ENCODE measurements around the gene S100G.
"Not testable (repeated sequence)": the region's sequence is repeated elsewhere in the genome, so short reads cannot be mapped to it uniquely, and the experiment has no call there.

S100G gene, protein sequence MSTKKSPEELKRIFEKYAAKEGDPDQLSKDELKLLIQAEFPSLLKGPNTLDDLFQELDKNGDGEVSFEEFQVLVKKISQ

DNA sequence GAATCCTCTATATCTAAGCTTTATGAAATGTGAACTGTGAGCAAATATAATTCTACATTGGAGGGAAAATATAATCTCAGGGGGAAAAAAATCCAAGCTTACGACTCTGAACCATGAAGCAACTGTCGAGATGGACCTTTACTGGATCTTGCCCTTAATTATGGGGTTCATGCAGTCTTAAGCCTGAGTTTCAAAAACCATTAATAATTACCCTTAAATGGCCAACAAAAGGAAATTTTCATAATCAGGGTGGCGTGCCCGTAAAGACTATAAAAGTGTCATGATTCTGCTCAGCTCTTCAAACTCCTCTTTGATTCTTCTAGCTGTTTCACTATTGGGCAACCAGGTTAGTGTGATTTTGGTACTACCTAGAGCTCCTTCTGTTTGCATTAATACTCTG, at the start of gene S100G:
TSS of gene S100G (plus strand) at position 301 of the 400 bp plus-strand sequence. CDS start 849 bp downstream, outside the sequence.
- DNase-seq = no peak

DNA sequence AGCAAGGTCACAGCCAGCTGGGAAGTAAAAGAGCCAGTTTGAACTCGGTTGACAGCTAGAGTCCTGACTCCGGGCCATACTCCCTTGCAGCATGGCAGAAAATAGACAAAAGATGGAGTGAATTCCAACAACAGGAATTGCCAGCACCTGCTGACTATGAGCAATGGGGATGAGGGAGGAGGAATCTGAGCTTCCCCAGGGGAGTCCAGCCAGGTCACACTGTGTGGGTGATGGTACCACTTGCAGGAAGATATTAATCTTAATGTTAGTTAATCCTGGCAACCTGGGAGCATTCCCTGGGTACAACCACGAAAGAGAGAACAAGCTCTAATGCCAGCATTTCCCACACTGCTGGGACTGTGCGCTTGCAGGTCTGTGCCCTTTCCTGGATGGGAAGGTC, 48.1 kb upstream of the S100G start:
- no peak for DNase-seq

DNA sequence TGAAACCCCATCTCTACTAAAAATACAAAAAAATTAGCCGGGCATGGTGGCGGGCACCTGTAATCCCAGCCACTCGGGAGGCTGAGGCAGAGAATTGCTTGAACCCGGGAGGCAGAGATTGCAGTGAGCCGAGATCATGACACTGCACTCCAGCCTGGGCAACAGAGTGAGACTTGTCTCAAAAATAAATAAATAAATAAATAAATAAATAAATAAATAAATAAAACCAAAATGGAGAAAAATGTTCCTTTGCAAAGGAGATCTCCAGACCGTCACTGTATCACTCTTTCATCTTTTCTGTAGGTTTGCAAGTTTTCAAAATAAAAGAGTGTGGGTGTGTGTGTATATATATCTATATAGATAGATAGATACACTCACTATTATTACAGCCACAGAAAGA, 46.7 kb upstream of the S100G start:
- not testable (repeated sequence) for DNase-seq

DNA sequence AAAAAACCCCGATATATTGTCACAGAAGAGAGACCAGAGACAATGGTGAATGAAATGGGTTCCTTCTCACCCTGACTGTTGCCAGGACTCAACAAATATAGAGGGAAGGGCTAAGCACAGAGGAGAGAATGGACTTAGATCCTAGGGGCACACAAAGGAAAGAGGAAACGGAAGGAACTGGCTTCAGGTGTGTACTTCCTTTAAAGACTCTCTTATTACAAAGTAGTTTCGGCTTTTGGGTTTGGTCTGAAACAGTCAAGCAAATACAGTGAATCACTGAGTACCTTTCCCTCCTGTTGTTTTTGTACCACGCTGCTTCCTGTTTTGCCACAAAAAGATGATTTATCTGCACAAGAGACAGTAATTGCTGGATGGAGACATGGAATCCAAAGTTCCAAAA, 46.1 kb upstream of the S100G start:
- DNase-seq = no peak

DNA sequence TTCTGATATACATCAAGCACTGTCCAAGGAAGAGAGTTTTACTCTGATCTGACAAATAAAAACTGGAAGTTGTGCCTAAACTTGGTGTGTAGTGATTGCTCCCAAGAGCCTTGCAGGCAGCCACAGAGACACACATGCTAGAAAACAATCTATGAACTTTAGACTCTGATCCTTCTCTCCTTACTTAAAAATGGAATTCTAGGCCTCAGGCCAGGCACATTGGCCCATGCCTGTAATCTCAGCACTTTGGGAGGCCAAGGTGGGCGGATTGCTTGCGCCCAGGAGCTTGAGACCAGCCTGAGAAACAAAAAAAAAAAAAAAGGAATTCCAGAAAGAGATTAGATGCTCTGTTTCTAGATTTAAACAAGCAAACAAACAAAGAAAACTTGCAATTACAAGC, 45.6 kb upstream of the S100G start:
- DNase-seq = no peak

DNA sequence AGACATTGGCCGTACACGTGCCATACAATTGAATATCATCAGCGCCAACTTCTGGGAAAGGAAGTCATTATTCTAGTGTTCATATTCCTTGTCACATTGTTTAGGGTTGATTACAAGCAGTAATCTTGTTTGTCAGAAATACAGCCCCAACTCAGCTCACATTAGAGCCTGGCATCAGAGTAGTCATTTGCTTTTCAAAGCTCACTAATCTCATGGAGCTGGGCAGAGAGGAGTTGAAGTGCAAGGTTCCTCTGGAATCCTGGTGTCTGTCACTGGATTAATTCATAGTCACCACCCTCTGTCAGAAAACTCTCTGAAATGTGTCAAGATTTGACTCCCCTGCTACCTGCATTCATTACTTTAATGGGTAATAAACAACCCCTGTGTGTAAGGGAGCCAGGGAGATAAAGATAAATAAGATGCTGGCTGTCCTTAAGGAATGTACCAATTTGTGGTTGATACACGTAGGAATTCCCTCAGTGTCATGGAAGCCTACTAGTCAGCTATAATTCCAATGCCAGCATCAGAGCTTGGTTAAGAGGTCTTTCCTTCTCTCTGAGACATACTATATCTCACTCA, 43.7 kb upstream of the S100G start:
- DNase-seq = no peak

DNA sequence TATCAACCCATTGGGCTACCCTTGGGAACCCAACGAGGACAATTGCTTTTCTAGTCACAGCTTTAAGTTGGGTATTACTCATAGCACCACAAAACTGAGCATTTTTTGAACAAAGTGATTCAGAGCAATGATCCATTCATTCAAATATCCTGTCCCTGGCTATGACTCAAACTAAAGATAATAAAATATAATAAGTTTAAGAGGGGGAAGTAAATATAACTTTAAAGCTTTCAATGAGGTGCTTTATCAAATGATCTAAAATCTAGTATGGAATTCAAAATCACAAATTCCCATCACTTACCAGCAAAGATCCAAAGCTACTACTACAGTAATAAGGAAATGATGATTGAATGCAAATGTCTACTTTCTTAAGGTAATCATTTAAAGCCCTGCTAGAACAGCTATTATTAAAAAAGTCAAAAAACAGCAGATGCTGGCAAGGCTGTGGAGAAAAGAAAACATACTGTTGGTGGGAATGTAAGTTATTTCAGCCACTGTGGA, 39.8 kb upstream of the S100G start:
- DNase-seq = no peak

DNA sequence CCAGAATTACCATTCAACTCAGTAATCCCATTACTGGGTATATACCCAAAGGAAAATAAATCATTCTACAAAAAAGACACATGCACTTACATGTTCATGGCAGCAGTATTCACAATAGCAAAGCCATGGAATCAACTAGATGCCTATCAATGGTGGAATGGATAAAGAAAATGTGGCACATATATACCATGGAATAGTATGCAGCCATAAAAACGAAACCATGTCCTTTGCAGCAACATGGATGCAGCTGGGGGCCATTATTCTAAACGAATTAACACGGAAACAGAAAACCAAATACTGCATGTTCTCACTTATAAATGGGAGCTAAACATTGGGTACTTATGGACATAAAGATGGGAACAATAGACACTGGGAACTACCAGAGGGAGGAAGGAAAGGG, 39.3 kb upstream of the S100G start:
- DNase-seq = not testable (repeated sequence)

DNA sequence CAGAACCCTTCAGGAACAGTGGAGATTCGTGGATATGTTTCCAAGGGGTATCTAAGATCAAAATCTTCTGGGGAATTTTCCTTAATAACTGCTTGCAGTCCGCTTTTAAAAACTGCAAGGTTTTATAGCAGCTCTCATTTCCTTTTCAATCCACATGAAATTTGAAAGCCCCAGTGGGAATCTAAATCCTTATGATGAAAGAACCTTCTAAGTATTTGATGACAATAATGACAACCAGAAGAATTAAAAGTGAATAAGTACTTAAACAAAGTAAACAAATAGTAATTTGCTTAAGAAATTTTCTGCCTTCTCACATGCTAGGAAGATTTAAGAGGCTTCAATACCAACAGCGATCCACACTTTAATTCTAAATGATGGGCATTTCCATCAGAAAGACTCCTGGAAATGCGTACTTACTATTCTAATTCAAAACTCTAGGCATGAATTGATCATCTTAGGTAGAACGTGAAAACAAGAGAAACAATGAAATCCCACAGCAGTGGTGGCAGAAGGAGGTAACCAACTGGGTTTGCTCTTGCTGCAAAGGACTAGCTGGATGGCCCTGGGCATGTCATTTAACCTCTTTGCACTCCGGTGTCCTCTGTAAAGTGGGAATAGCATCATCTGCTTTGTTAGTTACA, 37.6 kb upstream of the S100G start:
- no peak for DNase-seq

DNA sequence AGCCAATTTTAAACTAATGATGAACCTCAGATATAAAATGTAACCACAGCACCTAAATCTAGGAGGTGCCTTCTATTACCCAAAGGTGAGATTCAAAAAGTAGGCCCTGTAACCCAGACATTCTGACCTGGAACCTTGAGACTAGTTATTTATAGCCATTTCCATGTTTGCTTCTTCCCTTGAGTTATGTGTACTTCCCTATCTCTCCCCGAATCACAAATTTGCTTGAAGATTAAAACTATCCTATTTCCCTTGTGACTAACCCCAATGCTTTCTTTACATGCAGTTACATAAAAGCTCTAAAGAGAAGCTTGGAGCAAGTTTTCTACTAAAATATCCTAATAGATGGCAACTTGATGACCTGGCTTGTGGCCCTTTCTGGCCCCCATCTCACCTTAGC, 32.6 kb upstream of the S100G start:
- no peak for DNase-seq

DNA sequence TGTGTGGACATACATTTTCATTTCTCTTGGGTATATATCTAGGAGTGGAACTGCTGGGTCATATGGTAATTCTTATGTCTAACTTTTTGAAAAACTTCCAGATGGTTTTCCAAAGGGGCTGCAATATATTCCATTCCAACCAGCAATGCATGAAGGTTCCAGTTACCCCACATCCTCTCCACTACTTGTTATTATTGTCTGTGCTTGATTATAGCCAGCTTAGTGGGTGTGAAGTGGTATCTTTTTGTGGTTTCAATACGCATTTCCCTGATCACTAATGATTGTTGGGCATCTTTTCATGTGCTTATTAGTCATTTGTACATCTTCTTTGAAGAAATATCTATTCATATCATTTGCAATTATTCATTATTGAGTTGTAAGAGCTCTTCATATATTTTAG, 31.5 kb upstream of the S100G start:
- DNase-seq = no peak

DNA sequence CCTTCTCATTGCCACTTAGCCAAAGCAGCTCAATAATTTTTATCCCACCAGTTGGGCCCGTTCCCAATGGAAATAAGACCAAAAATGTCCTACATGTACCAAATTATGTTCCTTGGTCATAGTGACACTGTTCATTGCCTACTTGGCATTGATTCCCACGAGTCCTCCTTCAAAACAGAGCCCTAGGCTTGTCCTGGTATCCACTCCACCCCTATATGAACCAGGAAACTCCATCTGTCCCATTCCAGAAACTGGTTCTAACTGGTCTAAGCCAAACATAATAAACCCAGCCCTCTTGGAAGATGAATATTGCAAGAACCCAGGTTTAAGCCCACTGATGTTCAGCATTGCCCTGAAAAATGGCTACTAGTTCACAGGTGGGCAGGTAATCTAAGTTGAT, 30.9 kb upstream of the S100G start:
- no peak for DNase-seq

DNA sequence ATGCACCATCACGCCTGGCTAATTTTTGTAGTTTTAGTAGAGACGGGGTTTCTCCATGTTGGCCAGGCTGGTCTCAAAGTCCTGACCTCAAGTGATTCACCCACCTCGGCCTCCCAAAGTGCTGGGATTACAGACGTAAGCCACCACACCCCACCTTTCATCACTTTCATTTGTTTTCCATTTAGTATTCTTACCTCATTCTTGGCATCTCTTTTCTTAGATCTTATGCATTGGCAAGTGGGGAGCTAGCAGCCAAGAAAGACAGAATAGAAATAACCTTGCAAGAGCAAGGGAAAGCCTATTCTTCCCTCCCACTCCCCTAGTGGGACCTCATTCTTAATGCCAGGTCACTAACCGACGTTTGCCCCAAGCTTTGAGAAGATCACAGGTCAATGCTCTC, 21.4 kb upstream of the S100G start:
- not testable (repeated sequence) for DNase-seq

DNA sequence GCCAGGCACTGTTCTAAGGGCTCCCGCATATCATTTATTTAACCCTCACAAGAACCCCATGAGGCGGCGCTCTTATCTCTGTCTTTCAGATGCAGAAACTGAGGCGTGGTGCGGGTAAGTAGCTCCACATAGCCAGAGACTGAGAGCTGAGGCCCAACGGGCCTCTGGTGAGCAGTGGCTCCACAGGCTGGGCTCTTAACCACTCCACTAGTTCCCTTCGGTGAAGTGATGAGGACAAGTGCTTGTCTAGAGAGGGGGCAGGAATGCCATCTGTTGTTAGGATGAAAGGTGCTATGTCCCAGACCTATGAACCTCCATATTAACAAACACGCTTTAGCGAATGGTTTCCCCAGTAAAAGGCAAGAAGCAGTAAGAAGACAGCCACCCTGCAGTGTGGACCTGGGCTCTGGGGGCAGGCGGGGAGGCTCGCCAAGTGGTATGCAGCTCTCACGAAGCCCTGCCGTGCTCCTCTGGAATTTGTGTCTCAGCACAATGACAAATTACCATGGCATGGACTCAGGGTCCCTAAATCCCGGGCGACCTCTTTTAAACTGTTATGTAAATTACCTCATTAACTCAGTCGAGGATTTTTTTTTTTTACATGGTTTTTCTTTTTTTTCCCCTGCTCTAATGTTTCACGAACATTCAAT, 20.9 kb upstream of the S100G start:
- DNase-seq = no peak

DNA sequence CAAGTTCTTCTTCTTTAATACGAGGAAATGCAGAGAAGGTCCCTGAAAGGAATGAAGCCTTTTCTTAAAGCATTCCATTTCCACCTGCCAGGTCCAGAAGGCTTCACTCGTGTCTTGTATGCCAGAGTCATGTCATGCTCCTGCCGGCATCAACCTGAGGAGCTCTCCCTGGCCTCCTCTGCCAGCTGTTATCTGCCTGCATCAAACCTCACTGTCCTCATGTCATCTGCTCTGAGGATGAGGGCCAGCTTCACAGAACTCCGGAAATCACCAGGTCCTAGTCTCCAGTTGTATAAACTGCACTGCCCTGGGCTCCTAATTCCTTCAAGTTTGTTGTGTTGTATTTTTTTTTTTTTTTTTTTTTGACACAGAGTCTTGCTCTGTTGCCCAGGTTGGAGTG, 20.0 kb upstream of the S100G start:
- no peak for DNase-seq

DNA sequence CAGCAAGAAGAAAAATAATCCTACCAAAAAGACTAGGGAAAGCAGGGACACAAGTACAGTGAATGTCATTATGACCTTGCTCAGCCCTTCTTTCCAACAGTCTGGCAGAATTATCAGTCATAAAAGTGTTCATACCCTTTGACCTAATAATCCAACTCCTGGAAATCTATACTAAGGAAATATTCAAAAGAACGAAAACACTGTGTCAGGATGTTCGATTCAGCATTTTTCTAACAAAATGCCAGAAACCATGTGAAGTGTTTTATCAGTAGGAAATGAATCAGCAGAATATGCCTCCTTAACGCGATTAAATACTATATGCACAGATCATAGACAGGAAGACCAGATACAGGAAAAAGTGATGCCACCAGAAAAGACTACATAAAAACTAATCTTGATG, 16.2 kb upstream of the S100G start:
- no peak for DNase-seq

DNA sequence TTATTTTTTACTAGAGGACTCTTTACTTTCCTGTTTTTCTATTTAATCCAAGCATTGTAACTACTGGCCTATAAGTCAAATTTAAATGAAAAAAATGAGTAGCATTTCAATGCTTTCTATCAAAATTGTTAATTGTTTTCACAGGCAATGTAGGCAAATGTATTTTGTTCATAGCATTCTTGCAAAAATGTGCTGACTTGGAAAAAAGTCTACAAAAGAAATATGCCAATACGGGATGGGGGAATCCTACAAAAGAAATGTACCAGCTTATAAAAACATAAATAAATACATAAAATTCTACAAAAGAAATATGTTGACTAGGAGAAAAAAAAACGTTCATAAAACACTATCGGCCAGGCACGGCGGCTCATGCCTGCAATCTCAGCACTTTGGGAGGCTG, 14.9 kb upstream of the S100G start:
- DNase-seq = no peak

DNA sequence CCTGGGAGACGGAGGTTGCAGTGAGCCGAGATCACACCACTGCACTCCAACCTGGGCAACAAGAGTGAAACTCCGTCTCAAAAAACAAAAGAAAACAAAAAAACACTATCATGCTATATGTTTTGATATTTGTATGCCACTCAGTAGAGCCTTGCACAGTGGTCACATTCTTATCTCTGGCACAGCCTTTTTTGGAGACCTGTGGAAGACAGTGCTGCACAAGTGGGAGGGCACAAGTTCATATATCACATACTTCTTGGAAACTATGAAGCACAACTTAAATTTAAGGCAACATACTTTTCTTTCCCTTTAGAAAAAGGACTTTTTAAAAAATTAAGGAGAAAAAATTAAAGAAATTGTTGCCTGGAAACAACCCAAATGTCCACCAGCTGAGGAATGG, 14.4 kb upstream of the S100G start:
- DNase-seq = no peak

DNA sequence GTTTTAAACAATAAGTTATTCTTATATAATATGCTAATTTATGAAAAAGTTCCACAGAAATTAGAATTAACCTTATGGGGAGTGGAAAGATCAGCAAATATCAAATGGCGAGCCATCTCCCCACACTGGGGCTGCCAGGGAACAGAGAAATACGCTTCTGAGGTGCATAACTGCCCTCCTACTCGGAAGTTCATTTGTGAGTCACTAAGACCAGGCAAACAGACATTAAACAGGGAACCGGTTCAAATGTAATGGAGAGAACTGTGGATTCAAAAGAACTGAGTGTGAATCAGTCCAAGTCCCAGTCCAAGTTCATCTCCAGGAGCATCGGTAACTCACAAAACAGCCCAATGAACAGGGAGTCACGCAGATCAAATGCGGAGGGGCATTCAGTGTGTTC, 11.4 kb upstream of the S100G start:
- no peak for DNase-seq

DNA sequence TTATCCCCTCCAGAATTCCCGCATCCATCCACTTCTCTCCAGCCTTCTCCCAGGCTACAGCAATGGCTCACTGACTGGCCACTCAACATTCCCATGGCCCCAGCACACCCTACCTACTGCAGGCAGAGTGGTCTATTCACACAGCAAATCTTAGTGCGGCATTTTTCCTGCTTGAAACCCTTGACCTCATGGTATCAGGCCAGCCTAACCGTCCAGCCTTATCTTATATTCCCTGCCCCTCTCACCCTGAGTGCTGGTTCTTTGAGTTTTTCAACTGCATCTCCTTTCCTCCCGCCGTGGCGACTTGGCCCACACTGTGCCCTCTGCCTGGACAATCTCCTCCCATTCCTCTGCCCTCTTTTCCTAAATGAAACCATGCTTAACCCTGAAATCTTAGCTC, 10.0 kb upstream of the S100G start:
- no peak for DNase-seq

DNA sequence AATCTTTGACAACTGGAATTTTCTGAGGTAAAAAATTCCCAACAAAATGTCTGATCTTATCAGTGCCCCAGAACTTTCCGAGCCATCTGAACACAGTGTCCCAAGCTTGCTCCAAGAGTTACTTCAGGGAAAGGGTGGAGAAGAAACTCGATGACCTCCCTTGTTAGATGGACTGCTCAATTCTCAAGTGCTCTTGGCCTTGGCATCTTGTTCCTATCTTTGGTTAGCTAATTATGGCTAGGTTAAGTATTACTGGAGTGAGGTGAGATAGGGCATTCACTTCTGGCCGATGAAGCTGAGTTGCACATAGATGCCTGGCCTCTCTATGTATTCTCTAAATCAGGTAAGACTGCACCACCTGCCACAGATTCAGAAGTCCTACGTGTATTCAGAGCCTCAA, 9.1 kb upstream of the S100G start:
- no peak for DNase-seq

DNA sequence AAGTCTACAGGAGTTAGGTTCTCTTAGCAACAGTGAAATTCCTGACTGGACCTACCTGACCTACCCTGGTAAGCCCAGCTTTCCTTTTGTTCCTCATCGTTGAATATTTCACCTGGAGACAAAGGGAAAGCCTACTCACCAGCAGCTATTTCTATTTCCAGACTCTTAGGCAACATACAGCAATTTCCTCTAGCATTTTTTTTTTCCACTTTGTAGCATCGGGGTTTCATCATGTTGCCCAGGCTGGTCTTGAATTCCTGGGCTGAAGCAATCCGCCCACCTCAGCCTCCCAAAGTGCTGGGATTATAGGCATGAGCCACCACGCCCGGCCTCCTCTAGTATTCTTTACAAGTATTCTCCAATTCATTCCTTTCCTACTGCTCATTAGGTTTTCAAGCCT, 6.8 kb upstream of the S100G start:
- no peak for DNase-seq

DNA sequence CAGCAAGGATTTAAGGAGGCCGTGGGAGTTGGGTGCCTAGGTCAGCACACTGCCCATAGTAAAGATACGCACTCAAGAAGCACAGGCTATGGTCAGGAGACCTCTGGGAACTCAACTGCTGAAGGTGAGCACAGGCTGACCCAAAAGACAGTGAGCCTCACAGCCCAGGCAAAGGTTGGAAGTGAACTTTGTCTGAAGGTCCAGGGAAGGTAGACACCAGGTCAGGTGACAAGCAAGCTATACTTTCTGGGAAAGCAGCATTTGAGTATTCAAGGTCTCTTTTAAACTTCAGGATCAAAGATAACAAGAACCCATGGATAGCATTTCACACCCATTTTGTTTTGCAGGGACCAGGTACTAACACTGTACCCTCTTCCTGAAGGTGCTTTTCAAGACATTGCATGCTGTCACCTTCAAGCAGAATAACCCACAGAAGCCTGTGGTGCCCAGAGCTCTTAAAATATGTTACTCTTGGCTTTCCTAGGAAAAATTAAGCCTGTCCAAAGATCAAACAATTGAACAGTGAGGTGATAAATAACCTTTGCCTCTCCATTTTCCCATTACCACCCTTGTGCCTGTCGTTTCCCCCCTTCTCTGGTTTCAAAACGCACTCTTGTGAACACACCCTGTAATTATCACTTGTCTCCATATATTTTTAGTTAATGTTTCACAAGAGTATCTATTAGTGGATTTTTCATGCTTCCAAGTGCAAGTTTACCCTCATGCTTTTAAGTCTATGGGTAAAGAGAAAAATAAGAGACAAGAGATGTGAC, 3.4 kb upstream of the S100G start:
- no peak for DNase-seq

Measured in activated CD4-positive, CD25-positive, alpha-beta regulatory T cell treated with anti-CD3 and anti-CD28 coated beads, Interleukin-2, amount 50 U/mL, for 72 hours (primary cell).